Measurements from ENCODE around the gene MAPKBP1. TPM values are rescaled to one million over a fixed set of nuclear protein-coding genes. Genes with fewer than 3 reads are reported as not detected.

Gene MAPKBP1
- total RNA-seq, 2 donors from 2014 or later: 35.8 to 37.0 TPM

- ATAC-seq (ENCODE audit: insufficient number of reproducible peaks, low FRiP score, low read depth): no peak
- DNase-seq (ENCODE audit: low spot score): no peak
- H3K27ac ChIP-seq: no peak overlapping the region
- no peak overlapping the region for H3K4me3 ChIP-seq
- TF ChIP-seq CTCF (IDR thresholded peaks at IDR 0.05): no peak
- H3K36me3 ChIP-seq: no peaks in the 10 kb centered on the region
- peaks cover 28 to 59% of the 10 kb centered on the region in 2 donors for H3K4me1 ChIP-seq (ENCODE audit: control insufficient read depth in 1 of 2, low read depth in 2 of 2)
- no peaks in the 10 kb centered on the region for H3K9me3 ChIP-seq
- no peaks in the 10 kb centered on the region for H3K27me3 ChIP-seq (replicated peaks; ENCODE audit: insufficient read depth)
These were observed 4.2 kb downstream of the MAPKBP1 start for GRCh38 chr15:41778521-41778920.

GRCh38 chr15:41779662-41780157 is 5.4 kb downstream of the MAPKBP1 start:
- Histone ChIP-seq H3K36me3 (no peaks in the 10 kb centered on the region), H3K4me3 (no peak overlapping the region), H3K27me3 (replicated peaks; ENCODE audit: insufficient read depth) (no peaks in the 10 kb centered on the region), H3K27ac (no peak overlapping the region), H3K4me1 (ENCODE audit: control insufficient read depth in 1 of 2, low read depth in 2 of 2) (peaks cover 28 to 56% of the 10 kb centered on the region in 2 donors), H3K9me3 (no peaks in the 10 kb centered on the region)
- DNase-seq (ENCODE audit: low spot score): no peak
- TF ChIP-seq CTCF (IDR thresholded peaks at IDR 0.05): no peak
- ATAC-seq (ENCODE audit: insufficient number of reproducible peaks, low FRiP score, low read depth): no peak

GRCh38 chr15:41780266-41780665 is 6.0 kb downstream of the MAPKBP1 start:
- Histone ChIP-seq H3K27me3 (replicated peaks; ENCODE audit: insufficient read depth) (no peaks in the 10 kb centered on the region), H3K27ac (no peak overlapping the region), H3K4me3 (no peak overlapping the region), H3K36me3 (no peaks in the 10 kb centered on the region), H3K4me1 (ENCODE audit: control insufficient read depth in 1 of 2, low read depth in 2 of 2) (peaks cover 27 to 52% of the 10 kb centered on the region in 2 donors), H3K9me3 (no peaks in the 10 kb centered on the region)
- DNase-seq (ENCODE audit: low spot score) (no peak), ATAC-seq (ENCODE audit: insufficient number of reproducible peaks, low FRiP score, low read depth) (no peak)
- no peak for TF ChIP-seq CTCF (IDR thresholded peaks at IDR 0.05)

- no peak for TF ChIP-seq CTCF (IDR thresholded peaks at IDR 0.05)
- ATAC-seq (ENCODE audit: insufficient number of reproducible peaks, low FRiP score, low read depth): no peak
- DNase-seq (ENCODE audit: low spot score): no peak
- H3K4me1 ChIP-seq (ENCODE audit: control insufficient read depth in 1 of 2, low read depth in 2 of 2): peaks cover 22 to 48% of the 10 kb centered on the region in 2 donors
- no peaks in the 10 kb centered on the region for H3K9me3 ChIP-seq
- no peak overlapping the region for H3K4me3 ChIP-seq
- H3K36me3 ChIP-seq: no peaks in the 10 kb centered on the region
- no peaks in the 10 kb centered on the region for H3K27me3 ChIP-seq (replicated peaks; ENCODE audit: insufficient read depth)
- H3K27ac ChIP-seq: no peak overlapping the region
These were observed 6.4 kb downstream of the MAPKBP1 start for GRCh38 chr15:41780727-41781126.

- TF ChIP-seq CTCF (IDR thresholded peaks at IDR 0.05): no peak
- H3K4me1 ChIP-seq (ENCODE audit: control insufficient read depth in 1 of 2, low read depth in 2 of 2): peaks cover 7 to 29% of the 10 kb centered on the region in 2 donors
- no peak for DNase-seq (ENCODE audit: low spot score)
- H3K9me3 ChIP-seq: no peaks in the 10 kb centered on the region
- H3K27me3 ChIP-seq (replicated peaks; ENCODE audit: insufficient read depth): no peaks in the 10 kb centered on the region
- H3K4me3 ChIP-seq: no peak overlapping the region
- no peak overlapping the region for H3K27ac ChIP-seq
- ATAC-seq (ENCODE audit: insufficient number of reproducible peaks, low FRiP score, low read depth): no peak
- no peaks in the 10 kb centered on the region for H3K36me3 ChIP-seq
These were observed 8.3 kb downstream of the MAPKBP1 start for GRCh38 chr15:41782371-41783282.

Data from thoracic aorta (tissue), 2 donors.